Measurements from ENCODE around the gene TSTD1. TPM values are rescaled to one million over a fixed set of nuclear protein-coding genes. Genes with fewer than 3 reads are reported as not detected.

Gene TSTD1
- total RNA-seq, 1 donor: 0.90 TPM

- no peak for TF ChIP-seq CTCF (IDR thresholded peaks at IDR 0.05; ENCODE audit: insufficient read depth, low read length)
- no peak overlapping the region for H3K4me3 ChIP-seq (ENCODE audit: low read depth, low read length)
- no peak for DNase-seq (ENCODE audit: low read depth)
These were observed 32.2 kb downstream of the TSTD1 start for GRCh38 chr1:161006563-161006962.

GRCh38 chr1:161001525-161001924, 37.2 kb downstream of the TSTD1 start:
- DNase-seq (ENCODE audit: low read depth): no peak
- no peak overlapping the region for H3K4me3 ChIP-seq (ENCODE audit: low read depth, low read length)
- TF ChIP-seq CTCF (IDR thresholded peaks at IDR 0.05; ENCODE audit: insufficient read depth, low read length): no peak

- no peak for DNase-seq (ENCODE audit: low read depth)
- TF ChIP-seq CTCF (IDR thresholded peaks at IDR 0.05; ENCODE audit: insufficient read depth, low read length): no peak
- no peak overlapping the region for H3K4me3 ChIP-seq (ENCODE audit: low read depth, low read length)
These were observed 37.9 kb downstream of the TSTD1 start for GRCh38 chr1:161000736-161001480.

- H3K4me3 ChIP-seq (ENCODE audit: low read depth, low read length): no peak overlapping the region
- no peak for TF ChIP-seq CTCF (IDR thresholded peaks at IDR 0.05; ENCODE audit: insufficient read depth, low read length)
- DNase-seq (ENCODE audit: low read depth): no peak
These were observed 39.4 kb downstream of the TSTD1 start for GRCh38 chr1:160999376-160999775.

GRCh38 chr1:160997323-160998038, 41.3 kb downstream of the TSTD1 start:
- peak; percentile 84 for TF ChIP-seq CTCF (IDR thresholded peaks at IDR 0.05; ENCODE audit: insufficient read depth, low read length)
- H3K4me3 ChIP-seq (ENCODE audit: low read depth, low read length): no peak overlapping the region
- DNase-seq (ENCODE audit: low read depth): peak; percentile 76

- DNase-seq (ENCODE audit: low read depth): peak; percentile 47
- no peak overlapping the region for H3K4me3 ChIP-seq (ENCODE audit: low read depth, low read length)
These were observed 42.6 kb downstream of the TSTD1 start for GRCh38 chr1:160996178-160996577.

More at GRCh38 chr1:160996178-160996577, 42.6 kb downstream of the TSTD1 start:
- no peak for TF ChIP-seq CTCF (IDR thresholded peaks at IDR 0.05; ENCODE audit: insufficient read depth, low read length)
